Mesenchymal stem cell (in vitro differentiated cells and primary cell): Measurements from ENCODE around the gene KIAA1217.
A peak's percentile ranks its signal among the peaks of the same experiment; 100 is the strongest.

Source experiments
- DNase-seq: peaks from one replicate; pipeline ENCODE4 v3.0.0-alpha.2; 2013
- H2AFZ ChIP-seq: one replicate; pipeline ENCODE4 v1.6.1; 2013; ENCODE audit warnings: low read depth, mild to moderate bottlenecking, control low read depth, inconsistent platforms, low read length, moderate library complexity
- H2AK5ac ChIP-seq: 2 replicates; pipeline ENCODE4 v1.6.1; 2013; ENCODE audit warnings: low read length, moderate library complexity, mild to moderate bottlenecking, inconsistent platforms; ENCODE audit not compliant: severe bottlenecking
- H2BK120ac ChIP-seq: one replicate; pipeline ENCODE4 v1.6.1; 2013; ENCODE audit warnings: low read depth, mild to moderate bottlenecking, inconsistent platforms, low read length, moderate library complexity
- H2BK12ac ChIP-seq, 2 experiments: one replicate each; pipeline ENCODE4 v1.6.1; 2013; ENCODE audit warnings: inconsistent platforms in 2 of 2, low read length in 2 of 2, mild to moderate bottlenecking in 2 of 2, moderate library complexity in 2 of 2, control low read depth in 1 of 2
- H2BK15ac ChIP-seq: one replicate; pipeline ENCODE4 v1.6.1; 2013; ENCODE audit warnings: mild to moderate bottlenecking, low read depth, inconsistent platforms; ENCODE audit not compliant: poor library complexity, severe bottlenecking
- H2BK5ac ChIP-seq: 2 replicates; pipeline ENCODE4 v1.6.1; 2013; ENCODE audit warnings: low read depth, mild to moderate bottlenecking, low read length, control low read depth, inconsistent platforms; ENCODE audit not compliant: poor library complexity, severe bottlenecking
- H3K14ac ChIP-seq, 2 experiments: one replicate each; pipeline ENCODE4 v1.6.1; 2013; ENCODE audit warnings: inconsistent platforms in 2 of 2, low read length in 2 of 2, control low read depth in 1 of 2, mild to moderate bottlenecking in 1 of 2, moderate library complexity in 1 of 2
- H3K18ac ChIP-seq, 2 experiments: one replicate each; pipeline ENCODE4 v1.6.1; 2013; ENCODE audit warnings: inconsistent platforms in 2 of 2, low read length in 2 of 2, control low read depth in 1 of 2, low read depth in 1 of 2, mild to moderate bottlenecking in 1 of 2
- H3K23ac ChIP-seq, 2 experiments: one replicate each; pipeline ENCODE4 v1.6.1; 2013; ENCODE audit warnings: inconsistent platforms in 2 of 2, low read length in 2 of 2, mild to moderate bottlenecking in 2 of 2, moderate library complexity in 2 of 2, control low read depth in 1 of 2
- H3K27ac ChIP-seq: 2 replicates; pipeline ENCODE4 v1.5.1; 2013; ENCODE audit warnings: mild to moderate bottlenecking, moderate library complexity, low read length, control low read depth, inconsistent platforms; ENCODE audit not compliant: poor library complexity, severe bottlenecking
- H3K27me3 ChIP-seq, 2 experiments: 2 replicates each; pipeline versions ENCODE4 v1.6.1 to v1.7.0; 2013; ENCODE audit warnings: low read length in 2 of 2, mild to moderate bottlenecking in 2 of 2, moderate library complexity in 2 of 2, control low read depth in 1 of 2, inconsistent platforms in 1 of 2; ENCODE audit not compliant: control insufficient read depth in 1 of 2, insufficient read depth in 1 of 2
- H3K36me3 ChIP-seq, 2 experiments: 2 replicates each; pipeline versions ENCODE4 v1.6.1 to v1.7.0; 2013; ENCODE audit warnings: low read length in 2 of 2, control low read depth in 1 of 2, inconsistent platforms in 1 of 2, low read depth in 1 of 2, mild to moderate bottlenecking in 1 of 2; ENCODE audit not compliant: insufficient read depth in 2 of 2, control insufficient read depth in 1 of 2
- H3K4ac ChIP-seq, 2 experiments: one replicate each; pipeline ENCODE4 v1.6.1; 2013; ENCODE audit warnings: inconsistent platforms in 2 of 2, low read length in 2 of 2, mild to moderate bottlenecking in 2 of 2, moderate library complexity in 2 of 2, control low read depth in 1 of 2, low read depth in 1 of 2
- H3K4me1 ChIP-seq: 2 replicates; pipeline ENCODE4 v1.6.1; 2013; ENCODE audit warnings: low read depth, low read length, control low read depth; ENCODE audit not compliant: control insufficient read depth, insufficient read depth
- H3K4me2 ChIP-seq: 2 replicates; pipeline ENCODE4 v1.6.1; 2013; ENCODE audit warnings: low read length, mild to moderate bottlenecking, inconsistent platforms; ENCODE audit not compliant: poor library complexity, severe bottlenecking
- H3K4me3 ChIP-seq, 2 experiments: 2 replicates each; pipeline versions ENCODE4 v1.5.1 to v1.7.0; 2013; ENCODE audit warnings: low read length in 2 of 2, mild to moderate bottlenecking in 2 of 2, control low read depth in 1 of 2, low read depth in 1 of 2; ENCODE audit not compliant: insufficient read depth in 1 of 2
- H3K79me1 ChIP-seq: replicated peaks from 2 replicates; pipeline ENCODE4 v1.6.1; 2013; ENCODE audit warnings: mild to moderate bottlenecking, control low read depth, low read length, inconsistent platforms; ENCODE audit not compliant: poor library complexity, severe bottlenecking
- H3K9ac ChIP-seq: 2 replicates; pipeline ENCODE4 v1.7.0; 2013; ENCODE audit warnings: mild to moderate bottlenecking, low read length, moderate library complexity
- H3K9me3 ChIP-seq: 2 replicates; pipeline ENCODE4 v1.7.0; 2013; ENCODE audit warnings: mild to moderate bottlenecking, low read length; ENCODE audit not compliant: control insufficient read depth
- H4K8ac ChIP-seq: one replicate; pipeline ENCODE4 v1.6.1; 2013; ENCODE audit warnings: inconsistent platforms, mild to moderate bottlenecking, low read length, moderate library complexity
- H4K91ac ChIP-seq: one replicate; pipeline ENCODE4 v1.6.1; 2013; ENCODE audit warnings: mild to moderate bottlenecking, low read length, inconsistent platforms
- WGBS: methylation state at CpG from one replicate; pipeline ENCODE4 v1.1.7; 2013; ENCODE audit warnings: mixed read lengths; 5-methylcytosine and 5-hydroxymethylcytosine counted together

The KIAA1217 gene

GRCh38 chr10:24305551-24306506 lies 96.9 kb downstream of the KIAA1217 start:
- Histone ChIP-seq H3K14ac (no peak overlapping the region), H3K36me3 (no peaks in the 10 kb centered on the region), H2BK12ac (no peak overlapping the region), H2BK120ac (no peak overlapping the region), H3K4me2 (no peak overlapping the region), H3K9me3 (no peaks in the 10 kb centered on the region), H2BK5ac (no peak overlapping the region), H4K91ac (no peak overlapping the region), H3K18ac (no peak overlapping the region), H3K79me1 (no peaks in the 10 kb centered on the region), H3K4me3 (peak overlapping the region in 1 of 2 experiments; percentile 5), H2AK5ac (no peak overlapping the region), H2BK15ac (no peak overlapping the region), H3K27me3 (no peaks in the 10 kb centered on the region), H3K27ac (no peak overlapping the region), H4K8ac (no peak overlapping the region), H3K23ac (no peak overlapping the region), H3K4me1 (no peaks in the 10 kb centered on the region), H3K9ac (no peak overlapping the region), H2AFZ (no peak overlapping the region), H3K4ac (no peak overlapping the region)
- 83% methylated on average over 8 of the region's 8 CpGs for WGBS
- no peak for DNase-seq

- H2BK120ac ChIP-seq: no peak overlapping the region
These were observed 97.6 kb downstream of the KIAA1217 start for GRCh38 chr10:24306507-24306875.

GRCh38 chr10:24307116-24307515 lies 98.2 kb downstream of the KIAA1217 start:
- Histone ChIP-seq H3K18ac (no peak overlapping the region), H3K27ac (no peak overlapping the region), H3K27me3 (no peaks in the 10 kb centered on the region), H3K79me1 (no peaks in the 10 kb centered on the region), H3K4me3 (no peak overlapping the region), H3K36me3 (no peaks in the 10 kb centered on the region), H3K14ac (no peak overlapping the region), H3K9ac (no peak overlapping the region), H3K9me3 (no peaks in the 10 kb centered on the region), H4K8ac (no peak overlapping the region), H3K4ac (no peak overlapping the region), H2AFZ (no peak overlapping the region), H2BK15ac (no peak overlapping the region), H2BK12ac (no peak overlapping the region), H3K4me1 (no peaks in the 10 kb centered on the region), H2BK120ac (no peak overlapping the region), H2BK5ac (no peak overlapping the region), H4K91ac (no peak overlapping the region), H2AK5ac (no peak overlapping the region), H3K4me2 (no peak overlapping the region), H3K23ac (no peak overlapping the region)
- WGBS: 86% methylated on average over 4 of the region's 4 CpGs
- DNase-seq: no peak

More at GRCh38 chr10:24306507-24306875, 97.6 kb downstream of the KIAA1217 start:
- H2BK5ac ChIP-seq: no peak overlapping the region
- WGBS: 81% methylated on average over 3 of the region's 4 CpGs
- H3K14ac ChIP-seq: no peak overlapping the region
- no peak overlapping the region for H2AK5ac ChIP-seq
- no peak overlapping the region for H4K8ac ChIP-seq
- no peaks in the 10 kb centered on the region for H3K79me1 ChIP-seq
- no peak overlapping the region for H2AFZ ChIP-seq
- H3K4me1 ChIP-seq: no peaks in the 10 kb centered on the region
- H3K23ac ChIP-seq: no peak overlapping the region
- no peak overlapping the region for H3K4me2 ChIP-seq
- H3K27ac ChIP-seq: no peak overlapping the region
- H3K4me3 ChIP-seq: peak overlapping the region in 1 of 2 experiments; percentile 5
- H2BK15ac ChIP-seq: no peak overlapping the region
- no peaks in the 10 kb centered on the region for H3K27me3 ChIP-seq
- H2BK12ac ChIP-seq: no peak overlapping the region
- H3K4ac ChIP-seq: no peak overlapping the region
- DNase-seq: no peak
- H3K36me3 ChIP-seq: no peaks in the 10 kb centered on the region
- no peak overlapping the region for H3K18ac ChIP-seq
- no peak overlapping the region for H4K91ac ChIP-seq
- H3K9ac ChIP-seq: no peak overlapping the region
- H3K9me3 ChIP-seq: no peaks in the 10 kb centered on the region

- no peak overlapping the region for H3K27ac ChIP-seq
- H2BK120ac ChIP-seq: no peak overlapping the region
- H3K4me1 ChIP-seq: no peaks in the 10 kb centered on the region
- H2BK5ac ChIP-seq: no peak overlapping the region
- no peak overlapping the region for H4K91ac ChIP-seq
- H3K4me3 ChIP-seq: no peak overlapping the region
- no peak overlapping the region for H3K4me2 ChIP-seq
- no peak overlapping the region for H3K9ac ChIP-seq
- no peak overlapping the region for H2BK12ac ChIP-seq
- no peak overlapping the region for H2AK5ac ChIP-seq
- H3K18ac ChIP-seq: no peak overlapping the region
- no peak overlapping the region for H3K14ac ChIP-seq
- no peak overlapping the region for H2AFZ ChIP-seq
- no peak overlapping the region for H3K23ac ChIP-seq
- no peak overlapping the region for H3K4ac ChIP-seq
- no peaks in the 10 kb centered on the region for H3K27me3 ChIP-seq
- no peak overlapping the region for H2BK15ac ChIP-seq
- WGBS: 87% methylated on average over 11 of the region's 11 CpGs
- DNase-seq: no peak
- H3K79me1 ChIP-seq: no peaks in the 10 kb centered on the region
- H4K8ac ChIP-seq: no peak overlapping the region
- H3K36me3 ChIP-seq: no peaks in the 10 kb centered on the region
- no peaks in the 10 kb centered on the region for H3K9me3 ChIP-seq
These were observed 99.0 kb downstream of the KIAA1217 start for GRCh38 chr10:24307696-24308485.
